ENCODE results near the gene LARP7. TPM values are rescaled to one million over a fixed set of nuclear protein-coding genes. Genes with fewer than 3 reads are reported as not detected.

The LARP7 gene
- total RNA-seq, 1 experiment from 2014 or later, result 39.5 TPM

- Histone ChIP-seq H3K9me3 (ENCODE audit: control insufficient read depth in 1 of 2, insufficient read depth in 1 of 2, low read depth in 1 of 2, low read length in 2 of 2) (no peaks in the 10 kb centered on the region), H3K79me2 (ENCODE audit: insufficient read depth, low read length) (no peaks in the 10 kb centered on the region), H4K20me1 (ENCODE audit: insufficient read depth) (no peaks in the 10 kb centered on the region), H3K36me3 (ENCODE audit: control insufficient read depth in 1 of 2, insufficient read depth in 2 of 2, low read length in 2 of 2) (no peaks in the 10 kb centered on the region), H3K4me1 (ENCODE audit: control insufficient read depth in 1 of 2, insufficient read depth in 2 of 2, low read length in 2 of 2) (no peaks in the 10 kb centered on the region), H3K9me2 (ENCODE audit: insufficient read depth) (no peaks in the 10 kb centered on the region), H3K4me3 (replicated peaks in 1 of 2; ENCODE audit: low read depth in 1 of 2, low read length in 2 of 2) (no peak overlapping the region), H3K4me2 (ENCODE audit: low read length) (no peak overlapping the region), H3K27me3 (ENCODE audit: insufficient read depth, low read length) (no peaks in the 10 kb centered on the region), H2AFZ (ENCODE audit: low read depth, low read length, poor library complexity, severe bottlenecking) (no peak overlapping the region), H3K9ac (ENCODE audit: low read length) (no peak overlapping the region), H3K27ac (ENCODE audit: low read depth, low read length) (no peak overlapping the region)
- intact Hi-C loops (cut with micrococcal nuclease), result no loop called here
- ChIA-PET CTCF (no interaction called here), RAD21 (ENCODE audit: low non-redundant PET in 1 of 2, low total read pairs in 2 of 2, uncharacterized antibody in 2 of 2, unreplicated experiment in 2 of 2) (no interaction called here), POLR2A (no interaction called here)
- TF ChIP-seq ZNF274 (IDR thresholded peaks at IDR 0.05; ENCODE audit: low read depth, low read length), result no peak
- no peak for TF ChIP-seq RAD21 (IDR thresholded peaks at IDR 0.05; ENCODE audit: low read depth)
- TF ChIP-seq YY1 (IDR thresholded peaks at IDR 0.05; ENCODE audit: extremely low read depth, insufficient replicate concordance, low read depth, low read length), result no peak
- no peak for TF ChIP-seq TCF7L2 (IDR thresholded peaks at IDR 0.05; ENCODE audit: borderline replicate concordance, extremely low read depth, insufficient read depth, insufficient read length)
- TF ChIP-seq CEBPB (IDR thresholded peaks at IDR 0.05; ENCODE audit: low read depth), result no peak
- TF ChIP-seq SP1 (IDR thresholded peaks at IDR 0.05; ENCODE audit: low read depth), result no peak
- TF ChIP-seq POLR2AphosphoS5 (IDR thresholded peaks at IDR 0.05; ENCODE audit: low read depth, low read length), result no peak
- no peak for TF ChIP-seq FOSL1 (IDR thresholded peaks at IDR 0.05; ENCODE audit: low read depth)
- TF ChIP-seq EGR1 (IDR thresholded peaks at IDR 0.05; ENCODE audit: low read depth), result no peak
- TF ChIP-seq JUND (IDR thresholded peaks at IDR 0.05), result no peak
- TF ChIP-seq CBX3 (IDR thresholded peaks at IDR 0.05; ENCODE audit: low read depth), result no peak
- no peak for TF ChIP-seq ZFX (IDR thresholded peaks at IDR 0.05)
- no peak for TF ChIP-seq REST (IDR thresholded peaks at IDR 0.05; ENCODE audit: low read depth)
- DNase-seq (ENCODE audit: low read depth, low spot score), result no peak
- ATAC-seq, result no peak
- no TSS peak for BruUV-seq (replicated peaks)
Observed at GRCh38 chr4:112677519-112678091, 40.7 kb downstream of the LARP7 start.
